ENCODE results near the gene PPARGC1A.

DNA sequence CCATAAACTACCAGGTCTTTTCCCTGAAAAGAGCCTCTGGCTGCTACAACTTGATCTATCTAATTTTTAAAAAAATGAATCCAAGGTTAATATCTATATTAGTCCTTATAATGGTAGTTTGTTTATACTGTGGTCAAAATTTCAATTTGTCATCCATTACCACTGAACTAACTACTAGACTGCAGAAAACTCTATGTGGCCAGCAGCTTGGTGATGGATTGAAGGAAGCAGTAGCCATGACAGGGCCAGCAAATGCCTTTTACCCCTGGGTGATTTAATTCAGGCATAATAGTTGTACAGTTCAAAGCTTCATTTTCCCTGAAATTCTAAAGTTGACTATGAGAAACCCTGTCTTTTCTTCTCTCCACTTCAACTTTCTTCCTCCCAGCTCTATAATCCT, 30.4 kb upstream of the PPARGC1A start:
- TF ChIP-seq, protein P1, sequence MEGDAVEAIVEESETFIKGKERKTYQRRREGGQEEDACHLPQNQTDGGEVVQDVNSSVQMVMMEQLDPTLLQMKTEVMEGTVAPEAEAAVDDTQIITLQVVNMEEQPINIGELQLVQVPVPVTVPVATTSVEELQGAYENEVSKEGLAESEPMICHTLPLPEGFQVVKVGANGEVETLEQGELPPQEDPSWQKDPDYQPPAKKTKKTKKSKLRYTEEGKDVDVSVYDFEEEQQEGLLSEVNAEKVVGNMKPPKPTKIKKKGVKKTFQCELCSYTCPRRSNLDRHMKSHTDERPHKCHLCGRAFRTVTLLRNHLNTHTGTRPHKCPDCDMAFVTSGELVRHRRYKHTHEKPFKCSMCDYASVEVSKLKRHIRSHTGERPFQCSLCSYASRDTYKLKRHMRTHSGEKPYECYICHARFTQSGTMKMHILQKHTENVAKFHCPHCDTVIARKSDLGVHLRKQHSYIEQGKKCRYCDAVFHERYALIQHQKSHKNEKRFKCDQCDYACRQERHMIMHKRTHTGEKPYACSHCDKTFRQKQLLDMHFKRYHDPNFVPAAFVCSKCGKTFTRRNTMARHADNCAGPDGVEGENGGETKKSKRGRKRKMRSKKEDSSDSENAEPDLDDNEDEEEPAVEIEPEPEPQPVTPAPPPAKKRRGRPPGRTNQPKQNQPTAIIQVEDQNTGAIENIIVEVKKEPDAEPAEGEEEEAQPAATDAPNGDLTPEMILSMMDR (IDR thresholded peaks at IDR 0.05; ENCODE audit: extremely low read depth in 1 of 2, insufficient read depth in 1 of 2, low read depth in 1 of 2, low read length in 2 of 2), result no peak
- TF ChIP-seq POLR2A (IDR thresholded peaks at IDR 0.05; ENCODE audit: low read depth, low read length) (no peak), EZH2 (IDR thresholded peaks at IDR 0.05; ENCODE audit: borderline replicate concordance, low read depth, low read length, severe bottlenecking) (no peak), GATA2 (IDR thresholded peaks at IDR 0.05; ENCODE audit: insufficient read depth, insufficient read length, low read depth, low read length) (no peak), POLR2AphosphoS5 (IDR thresholded peaks at IDR 0.05; ENCODE audit: insufficient read depth, low read depth, low read length) (no peak)
